Liver (tissue), 9 donors: ENCODE results near the gene HUS1B. TPM values are rescaled to one million over a fixed set of nuclear protein-coding genes. Genes with fewer than 3 reads are reported as not detected.

Source experiments
- DNase-seq: peaks from one replicate; pipeline ENCODE4 v3.0.0-alpha.2; 2017; ENCODE audit warnings: low spot score
- H3K27ac ChIP-seq, 2 donors: one replicate each; pipeline ENCODE4 v1.7.0; 2013; ENCODE audit warnings: inconsistent platforms in 2 of 2, low read length in 2 of 2, control low read depth in 1 of 2, low read depth in 1 of 2, mild to moderate bottlenecking in 1 of 2
- H3K27me3 ChIP-seq, 4 donors: one replicate each; pipeline versions ENCODE4 v1.6.1 to v1.7.0; 2013; ENCODE audit warnings: low read length in 3 of 4, inconsistent platforms in 1 of 4, mild to moderate bottlenecking in 1 of 4, moderate library complexity in 1 of 4; ENCODE audit not compliant: control insufficient read depth in 4 of 4, insufficient read depth in 4 of 4
- H3K36me3 ChIP-seq, 4 donors: one replicate each; pipeline versions ENCODE4 v1.6.1 to v1.7.0; 2013; ENCODE audit warnings: low read length in 3 of 4, mild to moderate bottlenecking in 3 of 4, low read depth in 1 of 4, moderate library complexity in 1 of 4; ENCODE audit not compliant: control insufficient read depth in 4 of 4, insufficient read depth in 3 of 4
- H3K4me1 ChIP-seq, 4 donors: one replicate each; pipeline versions ENCODE4 v1.6.1 to v1.7.0; 2013; ENCODE audit warnings: low read length in 3 of 4, mild to moderate bottlenecking in 3 of 4, moderate library complexity in 1 of 4; ENCODE audit not compliant: control insufficient read depth in 4 of 4, insufficient read depth in 4 of 4
- H3K4me3 ChIP-seq, 3 donors: one replicate each; pipeline versions ENCODE4 v1.6.1 to v1.7.0; 2013; ENCODE audit warnings: low read length in 3 of 3, control low read depth in 1 of 3, low read depth in 1 of 3, mild to moderate bottlenecking in 1 of 3
- H3K9ac ChIP-seq, 2 donors: one replicate each; pipeline ENCODE4 v1.7.0; 2013; ENCODE audit warnings: low read length in 2 of 2, mild to moderate bottlenecking in 2 of 2, moderate library complexity in 2 of 2, control low read depth in 1 of 2, low read depth in 1 of 2
- H3K9me3 ChIP-seq, 4 donors: one replicate each; pipeline versions ENCODE4 v1.6.1 to v1.7.0; 2013; ENCODE audit warnings: low read length in 3 of 4; ENCODE audit not compliant: control insufficient read depth in 4 of 4
- EGR1 ChIP-seq, 2 donors: IDR thresholded peaks; 2 replicates each; pipeline ENCODE4 v1.6.1; 2016 to 2018; ENCODE audit warnings: antibody characterized with exemption in 2 of 2, low read depth in 2 of 2
- FOXA2 ChIP-seq: IDR thresholded peaks from 2 replicates; pipeline ENCODE4 v1.6.1; 2016; ENCODE audit warnings: antibody characterized with exemption
- GABPA ChIP-seq, 2 donors: IDR thresholded peaks in 1 of 2; conservative IDR thresholded peaks in 1 of 2; 2 replicates each; pipeline ENCODE4 v1.6.1; 2016; ENCODE audit warnings: antibody characterized with exemption in 2 of 2, mild to moderate bottlenecking in 1 of 2, moderate library complexity in 1 of 2
- HNF4G ChIP-seq: IDR thresholded peaks from 2 replicates; pipeline ENCODE4 v1.6.1; 2016; ENCODE audit warnings: antibody characterized with exemption
- JUND ChIP-seq, 2 donors: IDR thresholded peaks; 2 replicates each; pipeline ENCODE4 v1.6.1; 2016; ENCODE audit warnings: antibody characterized with exemption in 2 of 2
- NR2F2 ChIP-seq: IDR thresholded peaks from 2 replicates; pipeline ENCODE4 v1.6.1; 2016; ENCODE audit warnings: antibody characterized with exemption
- RAD21 ChIP-seq, 2 donors: IDR thresholded peaks; 2 replicates each; pipeline ENCODE4 v1.6.1; 2016; ENCODE audit warnings: antibody characterized with exemption in 2 of 2, mild to moderate bottlenecking in 2 of 2
- RXRA ChIP-seq, 2 donors: IDR thresholded peaks; 2 replicates each; pipeline ENCODE4 v1.6.1; 2017 to 2018; ENCODE audit warnings: antibody characterized with exemption in 2 of 2, mild to moderate bottlenecking in 1 of 2
- SP1 ChIP-seq: IDR thresholded peaks from 2 replicates; pipeline ENCODE4 v1.6.1; 2018; ENCODE audit warnings: antibody characterized with exemption, mild to moderate bottlenecking
- TAF1 ChIP-seq: conservative IDR thresholded peaks from 2 replicates; pipeline ENCODE4 v1.6.1; 2016; ENCODE audit warnings: antibody characterized with exemption, mild to moderate bottlenecking
- YY1 ChIP-seq: IDR thresholded peaks from 2 replicates; pipeline ENCODE4 v1.6.1; 2016; ENCODE audit warnings: antibody characterized with exemption, mild to moderate bottlenecking
- WGBS: extraction: QIAGEN DNeasy Blood & Tissue Kit; methylation state at CpG from one replicate; pipeline ENCODE4 v1.1.7; 2013; 5-methylcytosine and 5-hydroxymethylcytosine counted together
- polyA plus RNA-seq, 2 donors: library from polyadenylated mRNA; stranded (reverse) in 1 of 2; unstranded in 1 of 2; fragments of 200-250 nt in 1 of 2; fragments of >200 nt in 1 of 2; fragmentation: Nextera tagmentation in 1 of 2; extraction: Ambion mirVana in 1 of 2; gene quantifications; one replicate each; pipeline versions ENCODE4 v1.2.1 to v1.2.3, GENCODE V29; 2013 to 2015
- total RNA-seq, 2 donors: library from RNA; depleted of rRNA; stranded (reverse); fragments of >200 nt; gene quantifications; one replicate each; pipeline ENCODE4 v1.2.3, GENCODE V29; 2014
- TF ChIP-seq, protein P1 (sequence below): fragments of 150-350 bp; IDR thresholded peaks from 2 replicates; pipeline ENCODE4 v1.5.1; 2017; ENCODE audit warnings: improper control_type of control experiment, low read depth, low read length; ENCODE audit not compliant: missing input control
- TF ChIP-seq, protein P2 (sequence below): IDR thresholded peaks from 2 replicates; pipeline ENCODE4 v1.6.1; 2016; ENCODE audit warnings: antibody characterized with exemption
- TF ChIP-seq, protein P3 (sequence below): IDR thresholded peaks from 2 replicates; pipeline ENCODE4 v1.6.1; 2016; ENCODE audit warnings: antibody characterized with exemption, mild to moderate bottlenecking
- donor health status: healthy.
- donor health status: healthy.
- donor health status: healthy.
- donor health status: healthy.
- donor health status: healthy.

HUS1B gene
- total and polyA plus RNA-seq, 4 donors: 0.07 to 1.3 (median 0.51) TPM; not detected in 1

DNA sequence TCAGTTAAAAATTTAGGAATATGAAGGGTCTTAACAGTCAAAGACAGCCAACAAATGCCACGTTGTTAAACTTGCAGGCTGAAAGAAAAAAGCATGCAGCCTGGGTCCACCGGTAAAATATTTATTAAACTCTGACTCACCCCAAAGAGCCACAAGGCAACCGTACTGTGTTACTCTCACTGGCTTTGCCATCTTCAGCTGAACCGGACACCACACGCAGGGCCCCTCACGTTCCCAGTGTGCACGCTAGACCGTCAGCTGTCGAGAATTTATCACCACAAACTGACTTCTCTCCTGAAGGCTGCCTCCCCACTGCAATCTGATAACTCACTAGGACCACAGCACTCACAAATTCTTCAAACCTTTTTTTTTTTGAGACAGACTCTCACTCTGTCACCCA, 30.7 kb downstream of the HUS1B start (continued):
- TF ChIP-seq NR2F2: no peak
- TF ChIP-seq, protein P1, sequence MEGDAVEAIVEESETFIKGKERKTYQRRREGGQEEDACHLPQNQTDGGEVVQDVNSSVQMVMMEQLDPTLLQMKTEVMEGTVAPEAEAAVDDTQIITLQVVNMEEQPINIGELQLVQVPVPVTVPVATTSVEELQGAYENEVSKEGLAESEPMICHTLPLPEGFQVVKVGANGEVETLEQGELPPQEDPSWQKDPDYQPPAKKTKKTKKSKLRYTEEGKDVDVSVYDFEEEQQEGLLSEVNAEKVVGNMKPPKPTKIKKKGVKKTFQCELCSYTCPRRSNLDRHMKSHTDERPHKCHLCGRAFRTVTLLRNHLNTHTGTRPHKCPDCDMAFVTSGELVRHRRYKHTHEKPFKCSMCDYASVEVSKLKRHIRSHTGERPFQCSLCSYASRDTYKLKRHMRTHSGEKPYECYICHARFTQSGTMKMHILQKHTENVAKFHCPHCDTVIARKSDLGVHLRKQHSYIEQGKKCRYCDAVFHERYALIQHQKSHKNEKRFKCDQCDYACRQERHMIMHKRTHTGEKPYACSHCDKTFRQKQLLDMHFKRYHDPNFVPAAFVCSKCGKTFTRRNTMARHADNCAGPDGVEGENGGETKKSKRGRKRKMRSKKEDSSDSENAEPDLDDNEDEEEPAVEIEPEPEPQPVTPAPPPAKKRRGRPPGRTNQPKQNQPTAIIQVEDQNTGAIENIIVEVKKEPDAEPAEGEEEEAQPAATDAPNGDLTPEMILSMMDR: no peak
- TF ChIP-seq YY1: no peak
- no peak for TF ChIP-seq EGR1 (IDR thresholded peaks at IDR 0.05; ENCODE audit: low read depth in 2 of 2)
- no peak for TF ChIP-seq RXRA (IDR thresholded peaks at IDR 0.05)
- TF ChIP-seq TAF1: no peak
- TF ChIP-seq GABPA (IDR thresholded peaks at IDR 0.05 in 1 of 2, conservative IDR thresholded peaks at IDR 0.05 in 1 of 2): no peak
- no peak for TF ChIP-seq FOXA2

DNA sequence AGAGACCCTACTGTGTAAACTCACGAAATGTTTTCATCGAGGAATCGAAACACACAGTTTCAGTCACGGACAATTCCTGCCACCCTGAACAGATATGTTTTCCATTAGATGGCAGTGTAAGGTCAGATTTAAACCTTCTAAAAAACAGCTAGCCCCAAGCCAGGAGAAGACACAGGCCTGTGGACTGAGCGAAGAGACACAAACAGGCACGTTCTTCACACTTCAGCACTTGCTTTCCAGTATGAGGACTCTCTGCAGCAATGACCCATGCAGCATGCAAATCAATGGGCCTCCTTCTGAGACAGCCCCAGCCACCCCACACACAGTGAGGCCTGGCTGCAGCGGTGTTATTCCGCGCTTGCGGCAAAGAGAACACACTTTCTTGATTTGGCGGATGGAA, 31.9 kb downstream of the HUS1B start:
- Histone ChIP-seq H3K4me1 (no peaks in the 10 kb centered on the region), H3K27me3 (no peaks in the 10 kb centered on the region), H3K27ac (no peak overlapping the region), H3K9ac (no peak overlapping the region), H3K9me3 (no peaks in the 10 kb centered on the region), H3K36me3 (no peaks in the 10 kb centered on the region), H3K4me3 (no peak overlapping the region)
- TF ChIP-seq RAD21 (IDR thresholded peaks at IDR 0.05) (peak; percentile 17 to 18), HNF4G (no peak)
- WGBS: 93% methylated on average over 11 of the region's 11 CpGs
- DNase-seq: no peak

DNA sequence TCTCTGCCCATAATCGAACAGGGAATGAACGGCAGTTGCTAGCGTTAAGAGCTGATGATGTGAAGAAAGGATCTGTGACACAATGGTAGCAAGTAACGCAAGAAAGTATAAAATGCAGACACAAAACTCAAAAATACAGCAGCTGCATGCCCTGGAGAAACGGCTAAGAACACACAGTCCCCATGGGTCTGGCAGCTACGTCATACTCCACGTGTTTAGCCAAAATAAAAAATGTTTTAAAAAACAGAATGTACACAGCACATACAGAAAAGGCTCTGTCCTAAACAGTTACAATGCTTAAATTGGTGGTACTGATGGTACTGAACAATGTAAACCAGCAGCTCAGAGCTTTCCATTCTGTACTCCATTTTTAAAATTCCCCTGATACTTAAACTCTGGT, 34.4 kb downstream of the HUS1B start:
- H3K4me1 ChIP-seq: no peaks in the 10 kb centered on the region
- peaks cover 0 to 3% (median 2%) of the 10 kb centered on the region in 4 donors for H3K36me3 ChIP-seq
- H3K9me3 ChIP-seq: no peaks in the 10 kb centered on the region
- TF ChIP-seq FOXA2 (no peak), JUND (IDR thresholded peaks at IDR 0.05) (no peak), NR2F2 (no peak), SP1 (no peak), GABPA (IDR thresholded peaks at IDR 0.05 in 1 of 2, conservative IDR thresholded peaks at IDR 0.05 in 1 of 2) (no peak), TAF1 (no peak), RAD21 (IDR thresholded peaks at IDR 0.05) (no peak), HNF4G (no peak)
- TF ChIP-seq, protein P2, sequence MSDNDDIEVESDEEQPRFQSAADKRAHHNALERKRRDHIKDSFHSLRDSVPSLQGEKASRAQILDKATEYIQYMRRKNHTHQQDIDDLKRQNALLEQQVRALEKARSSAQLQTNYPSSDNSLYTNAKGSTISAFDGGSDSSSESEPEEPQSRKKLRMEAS: no peak
- TF ChIP-seq, protein P3, sequence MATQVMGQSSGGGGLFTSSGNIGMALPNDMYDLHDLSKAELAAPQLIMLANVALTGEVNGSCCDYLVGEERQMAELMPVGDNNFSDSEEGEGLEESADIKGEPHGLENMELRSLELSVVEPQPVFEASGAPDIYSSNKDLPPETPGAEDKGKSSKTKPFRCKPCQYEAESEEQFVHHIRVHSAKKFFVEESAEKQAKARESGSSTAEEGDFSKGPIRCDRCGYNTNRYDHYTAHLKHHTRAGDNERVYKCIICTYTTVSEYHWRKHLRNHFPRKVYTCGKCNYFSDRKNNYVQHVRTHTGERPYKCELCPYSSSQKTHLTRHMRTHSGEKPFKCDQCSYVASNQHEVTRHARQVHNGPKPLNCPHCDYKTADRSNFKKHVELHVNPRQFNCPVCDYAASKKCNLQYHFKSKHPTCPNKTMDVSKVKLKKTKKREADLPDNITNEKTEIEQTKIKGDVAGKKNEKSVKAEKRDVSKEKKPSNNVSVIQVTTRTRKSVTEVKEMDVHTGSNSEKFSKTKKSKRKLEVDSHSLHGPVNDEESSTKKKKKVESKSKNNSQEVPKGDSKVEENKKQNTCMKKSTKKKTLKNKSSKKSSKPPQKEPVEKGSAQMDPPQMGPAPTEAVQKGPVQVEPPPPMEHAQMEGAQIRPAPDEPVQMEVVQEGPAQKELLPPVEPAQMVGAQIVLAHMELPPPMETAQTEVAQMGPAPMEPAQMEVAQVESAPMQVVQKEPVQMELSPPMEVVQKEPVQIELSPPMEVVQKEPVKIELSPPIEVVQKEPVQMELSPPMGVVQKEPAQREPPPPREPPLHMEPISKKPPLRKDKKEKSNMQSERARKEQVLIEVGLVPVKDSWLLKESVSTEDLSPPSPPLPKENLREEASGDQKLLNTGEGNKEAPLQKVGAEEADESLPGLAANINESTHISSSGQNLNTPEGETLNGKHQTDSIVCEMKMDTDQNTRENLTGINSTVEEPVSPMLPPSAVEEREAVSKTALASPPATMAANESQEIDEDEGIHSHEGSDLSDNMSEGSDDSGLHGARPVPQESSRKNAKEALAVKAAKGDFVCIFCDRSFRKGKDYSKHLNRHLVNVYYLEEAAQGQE: no peak
- no peak overlapping the region for H3K4me3 ChIP-seq
- no peak for DNase-seq
- H3K27me3 ChIP-seq: no peaks in the 10 kb centered on the region
- WGBS: 96% methylated on average over 7 of the region's 7 CpGs
- no peak overlapping the region for H3K27ac ChIP-seq
- H3K9ac ChIP-seq: no peak overlapping the region
